Measurements from ENCODE around the gene NUMBL.

NUMBL gene

DNA sequence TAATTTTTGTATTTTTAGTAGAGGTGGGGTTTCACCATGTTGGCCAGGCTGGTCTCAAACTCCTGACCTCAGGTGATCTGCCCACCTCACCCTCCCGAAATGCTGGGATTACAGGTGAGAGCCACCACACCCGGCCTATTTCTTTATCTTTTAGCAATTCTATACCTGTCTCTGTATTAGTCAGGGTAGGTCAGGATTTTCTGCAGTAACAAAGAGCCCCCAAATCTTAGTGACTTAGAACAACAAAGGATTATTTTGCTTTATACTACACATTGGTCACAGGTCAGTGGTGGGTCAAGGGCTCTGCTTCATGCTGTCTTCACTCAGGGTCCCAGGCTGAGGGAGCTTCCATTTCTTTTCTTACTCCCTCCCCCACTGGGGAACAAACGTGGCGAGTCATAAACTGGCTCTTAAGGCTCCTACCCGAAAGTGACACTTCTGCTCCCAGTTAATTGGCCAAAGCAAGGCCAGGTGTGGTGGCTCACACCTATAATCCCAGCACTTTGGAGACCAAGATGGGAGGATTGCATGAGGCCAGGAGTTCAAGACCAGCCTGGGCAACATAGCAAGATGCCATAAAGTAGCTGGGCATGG lies 33.3 kb upstream of the NUMBL start:
- Histone ChIP-seq H3K9me3 (ENCODE audit: control insufficient read depth, low read depth, low read length) (no peaks in the 10 kb centered on the region), H3K4me3 (ENCODE audit: low read length) (no peak overlapping the region), H3K36me3 (ENCODE audit: control insufficient read depth, low read depth, low read length) (peaks cover 10% of the 10 kb centered on the region), H3K4me1 (ENCODE audit: control insufficient read depth, low read depth, low read length) (peaks cover 2% of the 10 kb centered on the region), H3K27ac (ENCODE audit: low read length) (no peak overlapping the region), H3K9ac (ENCODE audit: low read length) (no peak overlapping the region), H3K27me3 (ENCODE audit: control insufficient read depth, insufficient read depth, low read length) (no peaks in the 10 kb centered on the region)

DNA sequence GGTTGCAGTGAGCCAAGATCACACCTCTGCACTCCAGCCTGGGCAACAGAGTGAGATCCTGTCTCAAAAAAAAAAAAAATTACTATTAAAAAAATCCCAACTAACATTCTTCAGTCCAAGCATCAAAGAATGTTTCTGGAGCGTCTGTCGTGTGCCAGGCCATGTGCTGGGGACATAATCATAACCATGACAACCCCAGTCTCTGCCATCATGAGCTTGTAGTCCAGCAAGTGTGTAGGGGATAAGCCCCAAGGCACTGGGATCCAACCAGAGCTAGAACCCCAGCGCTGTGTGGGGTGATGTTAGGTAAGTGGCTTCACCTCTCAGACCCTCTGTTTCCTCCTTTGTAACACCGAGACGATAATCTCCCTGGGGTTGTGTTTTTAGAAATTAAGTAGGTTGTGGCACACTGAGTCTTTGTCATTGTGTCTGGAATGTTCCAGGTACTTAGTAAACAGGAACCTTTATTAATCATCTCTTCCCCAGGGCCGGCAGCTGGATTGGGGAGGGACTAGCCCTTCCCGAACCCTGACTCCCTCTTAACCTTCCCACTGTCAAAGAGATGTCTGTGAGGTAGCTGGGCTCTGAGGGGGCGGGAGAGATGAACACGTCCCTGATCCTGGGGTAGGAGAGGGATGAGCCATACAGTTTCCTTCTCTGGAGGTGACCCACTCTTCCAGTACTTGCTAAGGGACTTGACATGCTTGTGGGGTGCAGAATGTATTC lies 31.6 kb upstream of the NUMBL start:
- Histone ChIP-seq H3K4me3 (ENCODE audit: low read length) (no peak overlapping the region), H3K9ac (ENCODE audit: low read length) (no peak overlapping the region), H3K9me3 (ENCODE audit: control insufficient read depth, low read depth, low read length) (no peaks in the 10 kb centered on the region), H3K36me3 (ENCODE audit: control insufficient read depth, low read depth, low read length) (peaks cover 10% of the 10 kb centered on the region), H3K27ac (ENCODE audit: low read length) (no peak overlapping the region), H3K27me3 (ENCODE audit: control insufficient read depth, insufficient read depth, low read length) (no peaks in the 10 kb centered on the region), H3K4me1 (ENCODE audit: control insufficient read depth, low read depth, low read length) (peaks cover 9% of the 10 kb centered on the region)

DNA sequence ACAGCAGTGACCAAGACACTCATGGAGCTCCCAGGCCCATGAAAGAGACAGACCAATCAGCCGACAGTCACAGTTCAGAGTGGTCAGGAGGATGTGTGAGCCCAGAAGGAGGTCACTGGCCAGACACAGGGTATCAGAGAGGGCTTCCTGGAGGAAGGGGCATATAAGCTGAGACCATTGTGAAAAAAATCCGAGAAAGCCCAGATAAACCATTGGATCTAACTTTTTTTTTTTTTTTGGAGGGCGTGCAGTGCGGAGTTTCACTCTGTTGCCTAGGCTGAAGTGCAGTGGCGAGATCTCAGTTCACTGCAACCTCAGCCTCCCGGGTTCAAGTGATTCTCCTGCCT lies 30.7 kb upstream of the NUMBL start:
- no peak overlapping the region for H3K27ac ChIP-seq (ENCODE audit: low read length)
- H3K36me3 ChIP-seq (ENCODE audit: control insufficient read depth, low read depth, low read length): peaks cover 10% of the 10 kb centered on the region
- no peaks in the 10 kb centered on the region for H3K27me3 ChIP-seq (ENCODE audit: control insufficient read depth, insufficient read depth, low read length)
- peaks cover 10% of the 10 kb centered on the region for H3K4me1 ChIP-seq (ENCODE audit: control insufficient read depth, low read depth, low read length)
- H3K9me3 ChIP-seq (ENCODE audit: control insufficient read depth, low read depth, low read length): no peaks in the 10 kb centered on the region
- no peak overlapping the region for H3K9ac ChIP-seq (ENCODE audit: low read length)
- no peak overlapping the region for H3K4me3 ChIP-seq (ENCODE audit: low read length)

DNA sequence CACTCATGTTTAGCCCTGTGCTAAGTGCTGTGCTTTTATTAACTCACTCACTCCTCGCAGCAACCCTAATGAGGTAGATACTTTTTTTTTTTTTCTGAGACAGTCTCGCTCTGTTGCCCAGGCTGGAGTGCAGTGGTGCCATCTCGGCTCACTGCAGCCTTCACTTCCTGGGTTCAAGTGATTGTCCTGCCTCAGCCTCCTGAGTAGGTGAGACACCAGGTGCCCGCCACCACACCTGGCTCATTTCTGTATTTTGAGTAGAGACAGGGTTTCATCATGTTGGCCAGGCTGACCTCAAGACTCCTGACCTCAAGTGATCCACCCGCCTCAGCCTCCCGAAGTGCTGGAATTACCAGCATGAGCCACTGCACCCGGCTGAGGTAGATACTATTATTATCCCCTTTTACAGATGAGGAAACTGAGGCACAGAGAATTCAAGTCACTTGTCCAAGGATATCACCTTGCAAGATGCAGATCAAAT lies 29.0 kb upstream of the NUMBL start:
- Histone ChIP-seq H3K4me1 (ENCODE audit: control insufficient read depth, low read depth, low read length) (peaks cover 21% of the 10 kb centered on the region), H3K36me3 (ENCODE audit: control insufficient read depth, low read depth, low read length) (peaks cover 10% of the 10 kb centered on the region), H3K4me3 (ENCODE audit: low read length) (no peak overlapping the region), H3K27me3 (ENCODE audit: control insufficient read depth, insufficient read depth, low read length) (no peaks in the 10 kb centered on the region), H3K27ac (ENCODE audit: low read length) (no peak overlapping the region), H3K9me3 (ENCODE audit: control insufficient read depth, low read depth, low read length) (no peaks in the 10 kb centered on the region), H3K9ac (ENCODE audit: low read length) (no peak overlapping the region)

DNA sequence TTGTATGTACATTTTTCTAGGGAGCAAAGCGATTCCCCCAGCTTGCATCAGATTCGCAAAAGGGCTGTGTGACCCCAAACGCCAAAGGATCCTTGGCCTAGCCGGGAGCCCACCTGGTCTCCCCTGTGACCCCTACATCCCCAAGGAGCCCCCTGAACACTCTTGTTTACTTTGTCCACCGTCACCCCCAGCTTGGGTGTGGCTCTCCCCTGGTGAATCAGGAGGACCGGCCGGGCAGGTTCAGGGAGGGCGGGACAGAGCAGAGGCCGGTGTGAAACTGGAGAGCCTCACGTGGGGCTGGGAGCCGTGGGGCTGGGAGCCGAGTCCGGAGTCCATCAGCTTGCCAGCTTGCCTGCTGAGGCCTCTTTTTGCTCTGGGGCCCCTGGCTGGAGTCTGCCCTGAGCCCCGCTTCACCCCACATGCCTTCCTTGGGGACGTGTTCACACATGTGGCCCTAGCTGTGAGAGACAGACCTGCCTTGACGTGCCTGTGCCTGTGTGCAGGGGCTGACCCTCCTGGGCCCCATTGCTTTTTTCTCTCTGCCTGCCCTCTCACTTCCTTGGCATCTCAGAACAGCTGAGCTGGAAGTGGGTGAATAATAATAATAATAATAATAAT lies 28.4 kb upstream of the NUMBL start:
- no peak overlapping the region for H3K27ac ChIP-seq (ENCODE audit: low read length)
- H3K36me3 ChIP-seq (ENCODE audit: control insufficient read depth, low read depth, low read length): peaks cover 6% of the 10 kb centered on the region
- H3K4me3 ChIP-seq (ENCODE audit: low read length): peak overlapping the region; percentile 73
- H3K9me3 ChIP-seq (ENCODE audit: control insufficient read depth, low read depth, low read length): no peaks in the 10 kb centered on the region
- no peaks in the 10 kb centered on the region for H3K27me3 ChIP-seq (ENCODE audit: control insufficient read depth, insufficient read depth, low read length)
- peak overlapping the region; percentile 37 for H3K9ac ChIP-seq (ENCODE audit: low read length)
- peaks cover 25% of the 10 kb centered on the region for H3K4me1 ChIP-seq (ENCODE audit: control insufficient read depth, low read depth, low read length)

DNA sequence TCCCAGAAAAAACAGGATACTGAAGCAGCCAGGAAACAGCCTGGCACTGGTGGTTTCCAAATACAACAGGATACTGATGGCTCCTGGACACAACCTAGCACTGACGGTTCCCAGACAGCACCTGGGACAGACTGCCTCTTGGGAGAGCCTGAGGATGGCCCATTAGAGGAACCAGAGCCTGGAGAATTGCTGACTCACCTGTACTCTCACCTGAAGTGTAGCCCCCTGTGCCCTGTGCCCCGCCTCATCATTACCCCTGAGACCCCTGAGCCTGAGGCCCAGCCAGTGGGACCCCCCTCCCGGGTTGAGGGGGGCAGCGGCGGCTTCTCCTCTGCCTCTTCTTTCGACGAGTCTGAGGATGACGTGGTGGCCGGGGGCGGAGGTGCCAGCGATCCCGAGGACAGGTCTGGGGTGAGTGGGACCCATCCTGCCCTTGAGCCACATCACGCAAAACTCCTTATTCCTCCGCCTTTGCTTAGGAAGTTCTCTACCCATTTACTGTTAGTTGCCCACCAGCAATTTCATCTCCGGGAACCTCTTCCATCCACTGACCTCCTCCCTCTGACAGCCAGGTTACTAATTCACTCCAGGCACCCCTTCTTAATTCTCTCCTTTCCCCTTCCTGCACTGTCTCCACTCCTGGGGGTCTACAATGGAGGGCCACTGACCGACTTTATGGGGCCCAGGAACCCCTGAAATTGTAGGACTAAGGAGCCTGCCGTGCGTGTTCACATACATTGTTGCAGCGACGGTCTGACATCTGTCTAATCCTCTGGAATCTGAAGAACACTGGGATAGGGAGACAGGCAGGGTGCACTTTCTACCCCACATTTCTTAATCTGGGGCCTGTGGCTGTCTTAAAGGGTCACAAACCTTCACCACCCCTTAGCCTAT lies 27.7 kb upstream of the NUMBL start:
- peak overlapping the region; percentile 73 for H3K4me3 ChIP-seq (ENCODE audit: low read length)
- H3K36me3 ChIP-seq (ENCODE audit: control insufficient read depth, low read depth, low read length): peaks cover 6% of the 10 kb centered on the region
- peak overlapping the region; percentile 68 for H3K9ac ChIP-seq (ENCODE audit: low read length)
- H3K27ac ChIP-seq (ENCODE audit: low read length): no peak overlapping the region
- H3K9me3 ChIP-seq (ENCODE audit: control insufficient read depth, low read depth, low read length): no peaks in the 10 kb centered on the region
- H3K27me3 ChIP-seq (ENCODE audit: control insufficient read depth, insufficient read depth, low read length): no peaks in the 10 kb centered on the region
- H3K4me1 ChIP-seq (ENCODE audit: control insufficient read depth, low read depth, low read length): peaks cover 25% of the 10 kb centered on the region

DNA sequence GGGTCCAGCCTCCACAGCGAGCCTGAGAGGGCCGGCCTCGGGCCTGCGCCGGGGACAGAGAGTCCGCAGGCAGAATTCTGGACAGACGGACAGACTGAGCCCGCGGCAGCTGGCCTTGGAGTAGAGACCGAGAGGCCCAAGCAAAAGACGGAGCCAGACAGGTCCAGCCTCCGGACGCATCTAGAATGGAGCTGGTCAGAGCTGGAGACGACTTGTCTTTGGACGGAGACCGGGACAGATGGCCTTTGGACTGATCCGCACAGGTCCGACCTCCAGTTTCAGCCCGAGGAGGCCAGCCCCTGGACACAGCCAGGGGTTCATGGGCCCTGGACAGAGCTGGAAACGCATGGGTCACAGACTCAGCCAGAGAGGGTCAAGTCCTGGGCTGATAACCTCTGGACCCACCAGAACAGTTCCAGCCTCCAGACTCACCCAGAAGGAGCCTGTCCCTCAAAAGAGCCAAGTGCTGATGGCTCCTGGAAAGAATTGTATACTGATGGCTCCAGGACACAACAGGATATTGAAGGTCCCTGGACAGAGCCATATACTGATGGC lies 27.0 kb upstream of the NUMBL start:
- Histone ChIP-seq H3K27ac (ENCODE audit: low read length) (no peak overlapping the region), H3K4me1 (ENCODE audit: control insufficient read depth, low read depth, low read length) (peaks cover 25% of the 10 kb centered on the region), H3K27me3 (ENCODE audit: control insufficient read depth, insufficient read depth, low read length) (no peaks in the 10 kb centered on the region), H3K4me3 (ENCODE audit: low read length) (peak overlapping the region; percentile 73), H3K9me3 (ENCODE audit: control insufficient read depth, low read depth, low read length) (no peaks in the 10 kb centered on the region), H3K9ac (ENCODE audit: low read length) (peak overlapping the region; percentile 68), H3K36me3 (ENCODE audit: control insufficient read depth, low read depth, low read length) (peaks cover 8% of the 10 kb centered on the region)

DNA sequence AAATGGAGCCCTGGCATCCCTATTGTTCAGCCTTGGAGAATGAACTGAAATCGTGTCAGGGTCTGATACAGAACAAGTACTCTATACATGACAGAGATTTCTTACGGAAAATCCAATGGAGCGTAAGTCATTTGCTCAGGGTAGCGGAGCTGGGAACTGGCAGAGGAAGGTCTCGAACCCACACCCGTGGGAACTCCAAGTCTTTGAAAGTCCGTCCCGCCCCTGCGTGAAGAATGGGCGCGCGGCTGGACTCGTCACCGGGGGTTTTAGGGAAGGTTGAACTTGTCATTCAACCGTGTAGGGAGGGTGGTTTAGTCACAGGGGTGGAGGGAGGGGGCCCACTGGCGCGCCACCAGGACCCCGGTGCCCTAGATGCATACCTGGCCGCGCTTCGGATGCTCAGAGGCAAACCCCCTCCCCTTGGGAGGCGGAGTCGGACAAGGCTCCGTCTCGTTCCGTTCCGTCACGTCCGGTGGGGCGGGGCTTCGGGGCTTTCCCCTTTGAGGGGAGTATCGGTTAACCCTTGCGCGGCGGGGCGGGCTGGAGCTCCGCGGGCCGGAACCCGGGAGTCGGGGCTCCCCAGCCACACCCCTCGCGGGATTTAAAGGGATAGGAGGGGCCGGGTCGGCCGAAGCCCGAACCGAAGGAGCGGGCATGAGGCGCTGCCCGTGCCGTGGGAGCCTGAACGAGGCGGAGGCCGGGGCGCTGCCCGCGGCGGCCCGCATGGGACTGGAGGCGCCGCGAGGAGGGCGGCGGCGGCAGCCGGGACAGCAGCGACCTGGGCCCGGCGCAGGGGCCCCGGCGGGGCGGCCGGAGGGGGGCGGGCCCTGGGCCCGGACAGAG lies 26.3 kb upstream of the NUMBL start, which contains the start of the genes COQ8B and ITPKC:
TSS of gene COQ8B (minus strand) at position 405 of the 843 bp plus-strand sequence. CDS start 2,254 bp downstream, outside the sequence.
TSS of gene ITPKC (plus strand) at position 631 of the 843 bp plus-strand sequence. CDS start at position 655, 24 bp downstream.
- H3K4me1 ChIP-seq (ENCODE audit: control insufficient read depth, low read depth, low read length): peaks cover 25% of the 10 kb centered on the region
- peaks cover 5% of the 10 kb centered on the region for H3K36me3 ChIP-seq (ENCODE audit: control insufficient read depth, low read depth, low read length)
- no peaks in the 10 kb centered on the region for H3K27me3 ChIP-seq (ENCODE audit: control insufficient read depth, insufficient read depth, low read length)
- peak within 1 kb of the TSS; percentile 68 for H3K9ac ChIP-seq (ENCODE audit: low read length)
- H3K9me3 ChIP-seq (ENCODE audit: control insufficient read depth, low read depth, low read length): no peaks in the 10 kb centered on the region
- H3K4me3 ChIP-seq (ENCODE audit: low read length): peak within 1 kb of the TSS; percentile 73
- H3K27ac ChIP-seq (ENCODE audit: low read length): peak within 1 kb of the TSS; percentile 65

DNA sequence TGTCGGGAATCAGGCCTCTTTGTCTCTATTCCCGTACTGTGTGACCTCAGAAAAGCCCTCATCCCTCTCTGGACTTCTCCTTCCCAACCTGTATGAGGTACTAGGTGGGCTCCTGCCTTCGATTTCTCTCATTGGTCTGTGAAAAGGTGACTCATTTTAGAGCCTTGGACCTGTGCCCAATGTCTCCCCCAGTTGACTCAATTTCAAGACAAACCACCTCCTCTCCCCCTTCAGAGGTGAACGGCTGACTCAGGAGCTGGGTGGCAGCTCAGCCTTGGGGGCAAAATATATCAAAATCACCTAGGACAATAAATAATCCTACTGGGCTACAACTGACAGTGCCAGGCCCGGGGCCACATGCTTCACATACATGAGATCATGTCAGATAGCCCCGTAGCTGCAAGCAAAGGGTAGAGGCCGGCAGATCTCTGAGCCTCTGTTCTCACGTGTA lies 25.6 kb upstream of the NUMBL start:
- Histone ChIP-seq H3K9me3 (ENCODE audit: control insufficient read depth, low read depth, low read length) (no peaks in the 10 kb centered on the region), H3K27me3 (ENCODE audit: control insufficient read depth, insufficient read depth, low read length) (no peaks in the 10 kb centered on the region), H3K27ac (ENCODE audit: low read length) (peak overlapping the region; percentile 65), H3K4me3 (ENCODE audit: low read length) (peak overlapping the region; percentile 73), H3K9ac (ENCODE audit: low read length) (peak overlapping the region; percentile 68), H3K4me1 (ENCODE audit: control insufficient read depth, low read depth, low read length) (peaks cover 25% of the 10 kb centered on the region), H3K36me3 (ENCODE audit: control insufficient read depth, low read depth, low read length) (peaks cover 12% of the 10 kb centered on the region)

All from iPS-18a (cell line).